ENCODE results near the gene ATP5MC3. TPM values are rescaled to one million over a fixed set of nuclear protein-coding genes. Genes with fewer than 3 reads are reported as not detected.

Gene ATP5MC3
- total and polyA plus RNA-seq, 2 of the 13 experiments (the other 11 are each of a cell fraction or from before 2014, with no cell fraction given): 676 to 1,007 TPM

GRCh38 chr2:175181877-175182308, 383 bp upstream of the ATP5MC3 start (continued):
- TF ChIP-seq ZNF674 (CRISPR knock-in tag; IDR thresholded peaks at IDR 0.05; ENCODE audit: low read depth) (no peak), SIX4 (CRISPR knock-in tag; IDR thresholded peaks at IDR 0.05) (no peak), MED13 (CRISPR knock-in tag; IDR thresholded peaks at IDR 0.05) (0 out of 2 replicates have a peak, but pooled peaks have one; percentile 7), TP53 (CRISPR knock-in tag; conservative IDR thresholded peaks at IDR 0.05) (0 out of 2 replicates have a peak, but pooled peaks have one; percentile 15), ZNF317 (CRISPR knock-in tag; IDR thresholded peaks at IDR 0.05) (no peak), YEATS2 (CRISPR knock-in tag; IDR thresholded peaks at IDR 0.05; ENCODE audit: borderline replicate concordance) (no peak), EP300 (IDR thresholded peaks at IDR 0.05; ENCODE audit: low read depth in 2 of 2, low read length in 2 of 2) (no peak), EP300 (CRISPR knock-in tag; IDR thresholded peaks at IDR 0.05; ENCODE audit: borderline replicate concordance) (0 out of 2 replicates have a peak, but pooled peaks have one; percentile 3), KMT2B (CRISPR knock-in tag; IDR thresholded peaks at IDR 0.05) (no peak), ZNF382 (CRISPR knock-in tag; IDR thresholded peaks at IDR 0.05; ENCODE audit: borderline replicate concordance) (no peak), RARG (CRISPR knock-in tag; IDR thresholded peaks at IDR 0.05; ENCODE audit: low read depth) (no peak), NCOA2 (CRISPR knock-in tag; IDR thresholded peaks at IDR 0.05) (peak; percentile 10; the same call in 1 of the 2 replicates), ZNF33A (CRISPR knock-in tag; IDR thresholded peaks at IDR 0.05; ENCODE audit: borderline replicate concordance) (no peak), ZSCAN20 (CRISPR knock-in tag; IDR thresholded peaks at IDR 0.05; ENCODE audit: borderline replicate concordance) (no peak), SIN3B (IDR thresholded peaks at IDR 0.05; ENCODE audit: low read length) (no peak), KAT2B (IDR thresholded peaks at IDR 0.05; ENCODE audit: borderline replicate concordance, low read depth, low read length) (no peak), ZNF781 (CRISPR knock-in tag; IDR thresholded peaks at IDR 0.05; ENCODE audit: borderline replicate concordance, not compliant biosample characterization) (no peak), REL (CRISPR knock-in tag; conservative IDR thresholded peaks at IDR 0.05) (0 out of 2 replicates have a peak, but pooled peaks have one; percentile 8), ZGPAT (CRISPR knock-in tag; IDR thresholded peaks at IDR 0.05) (0 out of 2 replicates have a peak, but pooled peaks have one; percentile 35), ZNF572 (CRISPR knock-in tag; IDR thresholded peaks at IDR 0.05) (no peak), CBX2 (IDR thresholded peaks at IDR 0.05; ENCODE audit: low read depth, low read length) (no peak), CBX2 (CRISPR knock-in tag; IDR thresholded peaks at IDR 0.05; ENCODE audit: low read depth) (no peak; the same call in 1 of the 2 replicates), FOXJ3 (CRISPR knock-in tag; IDR thresholded peaks at IDR 0.05; ENCODE audit: borderline replicate concordance) (no peak), PHF21A (CRISPR knock-in tag; IDR thresholded peaks at IDR 0.05) (0 out of 2 replicates have a peak, but pooled peaks have one; percentile 7), ZNF256 (CRISPR knock-in tag; conservative IDR thresholded peaks at IDR 0.05) (no peak), HES4 (CRISPR knock-in tag; IDR thresholded peaks at IDR 0.05; ENCODE audit: borderline replicate concordance) (no peak), GLI4 (CRISPR knock-in tag; IDR thresholded peaks at IDR 0.05; ENCODE audit: borderline replicate concordance) (no peak), YY1 (IDR thresholded peaks at IDR 0.05; ENCODE audit: insufficient read depth, insufficient replicate concordance, low read depth, low read length) (no peak), ASH2L (IDR thresholded peaks at IDR 0.05; ENCODE audit: insufficient read length, low read depth, low read length) (peak; percentile 9), MTF1 (CRISPR knock-in tag; IDR thresholded peaks at IDR 0.05) (no peak), MEIS2 (CRISPR knock-in tag; IDR thresholded peaks at IDR 0.05) (no peak), PCBP1 (IDR thresholded peaks at IDR 0.05; ENCODE audit: borderline replicate concordance, low read depth, low read length) (no peak), NFE2 (CRISPR knock-in tag; IDR thresholded peaks at IDR 0.05) (no peak), NFE2L2 (IDR thresholded peaks at IDR 0.05; ENCODE audit: low read length) (no peak)
